Keratinocyte (primary cell): Measurements from ENCODE around the gene PARD3. TPM values are rescaled to one million over a fixed set of nuclear protein-coding genes. Genes with fewer than 3 reads are reported as not detected.

Experiments used
- DNase-seq: peaks from one replicate; pipeline ENCODE4 v3.0.0-alpha.2; 2011; ENCODE audit warnings: low read depth, missing footprints, low spot score
- FAIRE-seq: peaks from 2 replicates; lab custom pipeline; 2011; peaks lifted over from hg19 to GRCh38; lab: Jason Lieb, UNC
- H2AFZ ChIP-seq: 2 replicates; pipeline ENCODE4 v1.6.0; 2012; ENCODE audit warnings: low read length, control low read depth, inconsistent platforms; ENCODE audit not compliant: control insufficient read depth
- H3K27ac ChIP-seq: 2 replicates; pipeline ENCODE4 v1.5.1; 2011; ENCODE audit warnings: low read length; ENCODE audit not compliant: control insufficient read depth, insufficient read depth
- H3K27me3 ChIP-seq: 3 replicates; pipeline ENCODE4 v1.6.0; 2011; ENCODE audit warnings: low read length; ENCODE audit not compliant: control insufficient read depth, insufficient read depth; ENCODE audit errors: extremely low read depth
- H3K36me3 ChIP-seq, 2 experiments: 2 replicates in 1 of 2; 3 replicates in 1 of 2; pipeline ENCODE4 v1.5.1; 2011; ENCODE audit warnings: low read length in 2 of 2, mild to moderate bottlenecking in 1 of 2; ENCODE audit not compliant: control insufficient read depth in 2 of 2, insufficient read depth in 2 of 2; ENCODE audit errors: extremely low read depth in 1 of 2
- H3K4me1 ChIP-seq: 3 replicates; pipeline ENCODE4 v1.5.1; 2011; ENCODE audit warnings: low read length; ENCODE audit not compliant: control insufficient read depth, insufficient read depth; ENCODE audit errors: extremely low read depth
- H3K4me2 ChIP-seq: 3 replicates; pipeline ENCODE4 v1.6.0; 2011; ENCODE audit warnings: low read depth, low read length; ENCODE audit not compliant: control insufficient read depth, insufficient read depth; ENCODE audit errors: extremely low read depth
- H3K4me3 ChIP-seq, 3 experiments: fragments of 200-600 bp in 1 of 3; sonication (generic) in 1 of 3; 2 replicates in 2 of 3; 3 replicates in 1 of 3; pipeline ENCODE4 v1.5.1; 2011 to 2016; ENCODE audit warnings: low read length in 3 of 3, mild to moderate bottlenecking in 3 of 3, control low read depth in 2 of 3, inconsistent platforms in 1 of 3, low read depth in 1 of 3, mixed read lengths in 1 of 3, mixed run types in 1 of 3, moderate library complexity in 1 of 3; ENCODE audit not compliant: control insufficient read depth in 2 of 3, insufficient read depth in 2 of 3; ENCODE audit errors: extremely low read depth in 1 of 3
- H3K79me2 ChIP-seq: 2 replicates; pipeline ENCODE4 v1.6.0; 2012; ENCODE audit warnings: low read length; ENCODE audit not compliant: control insufficient read depth, insufficient read depth
- H3K9ac ChIP-seq: 3 replicates; pipeline ENCODE4 v1.6.0; 2011; ENCODE audit warnings: low read length; ENCODE audit not compliant: control insufficient read depth, insufficient read depth; ENCODE audit errors: extremely low read depth
- H3K9me1 ChIP-seq: 3 replicates; pipeline ENCODE4 v1.6.0; 2011; ENCODE audit warnings: low read length; ENCODE audit not compliant: control insufficient read depth, insufficient read depth; ENCODE audit errors: extremely low read depth
- H3K9me3 ChIP-seq: 2 replicates; pipeline ENCODE4 v1.5.1; 2012; ENCODE audit warnings: low read depth, low read length; ENCODE audit not compliant: control insufficient read depth
- H4K20me1 ChIP-seq: 3 replicates; pipeline ENCODE4 v1.6.0; 2011; ENCODE audit warnings: low read length; ENCODE audit not compliant: control insufficient read depth, insufficient read depth; ENCODE audit errors: extremely low read depth
- CTCF ChIP-seq, 3 experiments: IDR thresholded peaks in 1 of 3; conservative IDR thresholded peaks in 1 of 3; optimal IDR thresholded peaks in 1 of 3; 2 replicates in 2 of 3; 3 replicates in 1 of 3; pipeline versions ENCODE3 to v1.5.1; 2011; ENCODE audit warnings: low read length in 3 of 3, mild to moderate bottlenecking in 3 of 3, moderate library complexity in 2 of 3, control low read depth in 1 of 3, inconsistent platforms in 1 of 3; ENCODE audit not compliant: insufficient read depth in 2 of 3; ENCODE audit errors: extremely low read depth in 1 of 3
- EZH2 ChIP-seq: IDR thresholded peaks from one replicate; pipeline ENCODE4 v1.6.1; 2012; ENCODE audit warnings: inconsistent platforms, mild to moderate bottlenecking, low read length, moderate library complexity
- dilution Hi-C: fragments of 300-500 bp; cut with MboI; formaldehyde crosslinking; loops from one replicate; pipeline ENCODE4 v1.7.0; 2020; ENCODE audit warnings: low sequenced_read_pairs; ENCODE audit not compliant: extremely low pct_ligation_motif_present
- polyA plus RNA-seq, 5 experiments: library from polyadenylated mRNA; depleted of rRNA in 3 of 5; stranded (reverse) in 3 of 5; stranded (forward) in 1 of 5; unstranded in 1 of 5; fragments of >200 nt; gene quantifications; 1 replicate in 1 of 5; 2 replicates in 3 of 5; 3 replicates in 1 of 5; pipeline versions ENCODE4 v1.2.1 to v1.2.3, GENCODE V29; 2011 to 2012; ENCODE audit warnings: missing spikeins in 2 of 5, low read depth in 1 of 5, low replicate concordance in 1 of 5

The PARD3 gene
- polyA plus RNA-seq, 1 donor (not counting 4 experiments of a cell fraction or from before 2014, with no cell fraction given), result 46.4 TPM

GRCh38 chr10:34567659-34568253, 247.3 kb downstream of the PARD3 start:
- no peak overlapping the region for H2AFZ ChIP-seq
- H3K4me3 ChIP-seq, result no peak overlapping the region
- no peak overlapping the region for H3K27ac ChIP-seq
- FAIRE-seq, result no peak
- H3K9ac ChIP-seq, result no peak overlapping the region
- no peak for DNase-seq
- dilution Hi-C loops, result no loop called here
- no peaks in the 10 kb centered on the region for H3K4me1 ChIP-seq
- no peaks in the 10 kb centered on the region for H3K9me3 ChIP-seq
- peaks cover 3% of the 10 kb centered on the region for H3K9me1 ChIP-seq
- H3K79me2 ChIP-seq, result peaks cover 11% of the 10 kb centered on the region
- no peaks in the 10 kb centered on the region for H4K20me1 ChIP-seq
- no peaks in the 10 kb centered on the region for H3K27me3 ChIP-seq
- no peaks in the 10 kb centered on the region for H3K36me3 ChIP-seq
- H3K4me2 ChIP-seq, result no peak overlapping the region
- no peak for TF ChIP-seq CTCF (optimal IDR thresholded peaks at IDR 0.05 in 1 of 3, IDR thresholded peaks at IDR 0.05 in 1 of 3, conservative IDR thresholded peaks at IDR 0.05 in 1 of 3; ENCODE audit: extremely low read depth in 1 of 3, insufficient read depth in 2 of 3, low read length in 3 of 3)
- TF ChIP-seq EZH2, result no peak

GRCh38 chr10:34565934-34566333, 249.2 kb downstream of the PARD3 start:
- Histone ChIP-seq H3K4me3 (no peak overlapping the region), H3K4me2 (no peak overlapping the region), H3K9me1 (peaks cover 3% of the 10 kb centered on the region), H3K27me3 (no peaks in the 10 kb centered on the region), H3K79me2 (peaks cover 8% of the 10 kb centered on the region), H3K9ac (no peak overlapping the region), H4K20me1 (no peaks in the 10 kb centered on the region), H2AFZ (no peak overlapping the region), H3K4me1 (no peaks in the 10 kb centered on the region), H3K9me3 (no peaks in the 10 kb centered on the region), H3K36me3 (no peaks in the 10 kb centered on the region), H3K27ac (no peak overlapping the region)
- dilution Hi-C loops, result no loop called here
- DNase-seq, result no peak
- no peak for TF ChIP-seq CTCF (optimal IDR thresholded peaks at IDR 0.05 in 1 of 3, IDR thresholded peaks at IDR 0.05 in 1 of 3, conservative IDR thresholded peaks at IDR 0.05 in 1 of 3; ENCODE audit: extremely low read depth in 1 of 3, insufficient read depth in 2 of 3, low read length in 3 of 3)
- no peak for TF ChIP-seq EZH2
- FAIRE-seq, result no peak
